ENCODE measurements around the gene VPS26C. TPM values are rescaled to one million over a fixed set of nuclear protein-coding genes. Genes with fewer than 3 reads are reported as not detected.

VPS26C gene
- total and polyA plus RNA-seq, 2 donors, result 29.4 to 36.2 TPM

GRCh38 chr21:37182222-37182621 lies 84.9 kb downstream of the VPS26C start:
- Histone ChIP-seq H3K27ac (ENCODE audit: low read depth in 1 of 2, low read length in 1 of 2) (no peak overlapping the region), H3K9me3 (ENCODE audit: control insufficient read depth in 2 of 2, insufficient read depth in 1 of 2, low read length in 1 of 2) (no peaks in the 10 kb centered on the region), H3K27me3 (ENCODE audit: control insufficient read depth in 2 of 2, insufficient read depth in 1 of 2, low read length in 1 of 2) (no peaks in the 10 kb centered on the region), H3K36me3 (ENCODE audit: control insufficient read depth in 2 of 2, insufficient read depth in 2 of 2, low read length in 1 of 2) (peaks cover 18 to 39% of the 10 kb centered on the region in 2 donors), H3K4me1 (ENCODE audit: control insufficient read depth in 2 of 2, insufficient read depth in 2 of 2, low read length in 2 of 2) (no peaks in the 10 kb centered on the region), H3K4me3 (ENCODE audit: low read length in 2 of 2) (no peak overlapping the region)
- DNase-seq (ENCODE audit: low read depth in 6 of 9, low spot score in 9 of 9), result no peak
- 96% methylated on average over 6 of the region's 6 CpGs for WGBS

GRCh38 chr21:37181059-37181458 lies 86.1 kb downstream of the VPS26C start:
- DNase-seq (ENCODE audit: low read depth in 6 of 9, low spot score in 9 of 9), result no peak
- 98% methylated on average over 3 of the region's 3 CpGs for WGBS
- H3K27ac ChIP-seq (ENCODE audit: low read depth in 1 of 2, low read length in 1 of 2), result no peak overlapping the region

GRCh38 chr21:37176716-37177115 lies 90.4 kb downstream of the VPS26C start:
- DNase-seq (ENCODE audit: low read depth in 6 of 9, low spot score in 9 of 9), result no peak
- Histone ChIP-seq H3K4me3 (ENCODE audit: low read length in 2 of 2) (no peak overlapping the region), H3K27ac (ENCODE audit: low read depth in 1 of 2, low read length in 1 of 2) (no peak overlapping the region), H3K36me3 (ENCODE audit: control insufficient read depth in 2 of 2, insufficient read depth in 2 of 2, low read length in 1 of 2) (peaks cover 35 to 59% of the 10 kb centered on the region in 2 donors), H3K9me3 (ENCODE audit: control insufficient read depth in 2 of 2, insufficient read depth in 1 of 2, low read length in 1 of 2) (no peaks in the 10 kb centered on the region), H3K27me3 (ENCODE audit: control insufficient read depth in 2 of 2, insufficient read depth in 1 of 2, low read length in 1 of 2) (no peaks in the 10 kb centered on the region), H3K4me1 (ENCODE audit: control insufficient read depth in 2 of 2, insufficient read depth in 2 of 2, low read length in 2 of 2) (no peaks in the 10 kb centered on the region)
- 95% methylated on average over 5 of the region's 5 CpGs for WGBS

More at GRCh38 chr21:37181059-37181458, 86.1 kb downstream of the VPS26C start:
- H3K36me3 ChIP-seq (ENCODE audit: control insufficient read depth in 2 of 2, insufficient read depth in 2 of 2, low read length in 1 of 2), result peaks cover 26 to 42% of the 10 kb centered on the region in 2 donors
- no peaks in the 10 kb centered on the region for H3K9me3 ChIP-seq (ENCODE audit: control insufficient read depth in 2 of 2, insufficient read depth in 1 of 2, low read length in 1 of 2)
- no peaks in the 10 kb centered on the region for H3K27me3 ChIP-seq (ENCODE audit: control insufficient read depth in 2 of 2, insufficient read depth in 1 of 2, low read length in 1 of 2)
- H3K4me3 ChIP-seq (ENCODE audit: low read length in 2 of 2), result no peak overlapping the region
- no peaks in the 10 kb centered on the region for H3K4me1 ChIP-seq (ENCODE audit: control insufficient read depth in 2 of 2, insufficient read depth in 2 of 2, low read length in 2 of 2)

Other genes starting within 250 kb of the VPS26C start
- gene PIGP, start 194.3 kb downstream of the VPS26C start, total RNA-seq, result 24.4 TPM
- gene PIGP, start 194.3 kb downstream of the VPS26C start, polyA plus RNA-seq, result 40.6 TPM
- gene TTC3, start 194.1 kb downstream of the VPS26C start, total RNA-seq, result 80.2 TPM
- 37.7 TPM for gene TTC3, start 194.1 kb downstream of the VPS26C start, polyA plus RNA-seq
- 64.7 TPM for gene DYRK1A, start 99.4 kb upstream of the VPS26C start, total RNA-seq
- 53.3 TPM for gene DYRK1A, start 99.4 kb upstream of the VPS26C start, polyA plus RNA-seq